HepG2 (cell line): Measurements from ENCODE around the gene PSD. TPM values are rescaled to one million over a fixed set of nuclear protein-coding genes. Genes with fewer than 3 reads are reported as not detected.

Experiments
- CBX2 ChIP-seq, 2 experiments: fragments of 200-600 bp in 1 of 2; sonication (generic); formaldehyde crosslinking in 1 of 2; IDR thresholded peaks; 2 replicates each; pipeline versions ENCODE4 v1.7.0 to v1.8.1; 2018 to 2022; ENCODE audit warnings: low read depth in 2 of 2, low read length in 1 of 2, mild to moderate bottlenecking in 1 of 2, missing genetic modification reagents in 1 of 2
- GABPA ChIP-seq, 2 experiments: IDR thresholded peaks; 2 replicates each; pipeline ENCODE4 v1.6.1; 2011 to 2016; ENCODE audit warnings: low read depth in 2 of 2, low read length in 1 of 2, missing biosample characterization in 1 of 2, missing genetic modification characterization in 1 of 2
- MTA1 ChIP-seq: sonication (generic); formaldehyde crosslinking; IDR thresholded peaks from 2 replicates; pipeline ENCODE4 v1.4.0; 2020; ENCODE audit warnings: missing genetic modification reagents, mild to moderate bottlenecking, borderline replicate concordance
- MTF1 ChIP-seq: sonication (generic); formaldehyde crosslinking; IDR thresholded peaks from 2 replicates; pipeline ENCODE4 v1.5.0; 2020; ENCODE audit warnings: missing genetic modification reagents
- SP140L ChIP-seq: sonication (generic); formaldehyde crosslinking; IDR thresholded peaks from 2 replicates; pipeline ENCODE4 v1.4.0; 2020; ENCODE audit warnings: missing genetic modification reagents, borderline replicate concordance
- SSRP1 ChIP-seq: IDR thresholded peaks from 2 replicates; pipeline ENCODE4 v1.6.1; 2016; ENCODE audit warnings: control low read depth
- UBTF ChIP-seq: sonication (generic); formaldehyde crosslinking; IDR thresholded peaks from 2 replicates; pipeline ENCODE4 v1.4.0; 2020; ENCODE audit warnings: mild to moderate bottlenecking, missing genetic modification reagents
- ZBTB20 ChIP-seq: sonication (generic); formaldehyde crosslinking; IDR thresholded peaks from 2 replicates; pipeline ENCODE4 v1.8.1; 2023; ENCODE audit warnings: missing genetic modification reagents, low read depth, mild to moderate bottlenecking, borderline replicate concordance
- ZEB1 ChIP-seq: IDR thresholded peaks from 2 replicates; pipeline ENCODE4 v1.6.1; 2012; ENCODE audit warnings: mild to moderate bottlenecking, low read depth, inconsistent platforms; ENCODE audit not compliant: insufficient replicate concordance
- ZNF180 ChIP-seq: sonication (generic); formaldehyde crosslinking; IDR thresholded peaks from 2 replicates; pipeline ENCODE4 v1.4.0; 2020; ENCODE audit warnings: low read depth, missing genetic modification reagents, borderline replicate concordance
- ZNF460 ChIP-seq: sonication (generic); formaldehyde crosslinking; IDR thresholded peaks from 2 replicates; pipeline ENCODE4 v1.5.1; 2020; ENCODE audit warnings: missing genetic modification reagents, mild to moderate bottlenecking, borderline replicate concordance
- ZNF605 ChIP-seq: sonication (generic); formaldehyde crosslinking; IDR thresholded peaks from 2 replicates; pipeline ENCODE4 v1.8.0; 2022; ENCODE audit warnings: mild to moderate bottlenecking, missing genetic modification reagents
- ZNF616 ChIP-seq: sonication (generic); formaldehyde crosslinking; IDR thresholded peaks from 2 replicates; pipeline ENCODE4 v1.5.0; 2020; ENCODE audit warnings: low read depth, mild to moderate bottlenecking, missing genetic modification reagents
- polyA plus RNA-seq, 8 experiments: library from polyadenylated mRNA; depleted of rRNA in 3 of 8; stranded (reverse) in 7 of 8; unstranded in 1 of 8; fragments of >200 nt; fragmentation: Illumina TruSeq in 4 of 8; extraction: Trizol in 4 of 8; gene quantifications; 2 replicates each; pipeline versions ENCODE4 v1.2.1 to v1.2.3, GENCODE V29; 2011 to 2016; ENCODE audit warnings: low read depth in 4 of 8, missing spikeins in 1 of 8, mixed read lengths in 1 of 8; ENCODE audit not compliant: insufficient read depth in 1 of 8
- total RNA-seq, 5 experiments: library from RNA; depleted of rRNA; stranded (reverse); fragments of >200 nt; fragmentation: Illumina TruSeq; extraction: Trizol; gene quantifications; 2 replicates each; pipeline ENCODE4 v1.2.3, GENCODE V29; 2016; ENCODE audit warnings: low read depth in 1 of 5
- TF ChIP-seq, protein P1 (sequence below), 2 experiments: sonication (generic) in 1 of 2; formaldehyde crosslinking in 1 of 2; IDR thresholded peaks; 2 replicates each; pipeline versions ENCODE4 v1.4.0 to v1.6.1; 2018 to 2020; ENCODE audit warnings: missing genetic modification reagents in 2 of 2, borderline replicate concordance in 1 of 2, low read depth in 1 of 2, mild to moderate bottlenecking in 1 of 2, missing biosample characterization in 1 of 2
- TF ChIP-seq, protein P2 (sequence below): IDR thresholded peaks from 2 replicates; pipeline ENCODE4 v1.6.1; 2016; ENCODE audit warnings: missing compliant biosample characterization, missing genetic modification reagents, borderline replicate concordance

PSD gene
- total and polyA plus RNA-seq, 2 of the 13 experiments (the other 11 are each of a cell fraction or from before 2014, with no cell fraction given): 0.35 to 0.58 TPM

- TF ChIP-seq GABPA (IDR thresholded peaks at IDR 0.05; ENCODE audit: low read depth, low read length) (no peak), GABPA (CRISPR knock-in tag; IDR thresholded peaks at IDR 0.05; ENCODE audit: low read depth) (no peak), ZNF180 (CRISPR knock-in tag) (0 out of 2 replicates have a peak, but pooled peaks have one; percentile 33), ZEB1 (no peak), ZNF460 (CRISPR knock-in tag) (no peak), MTF1 (no peak), ZBTB20 (CRISPR knock-in tag) (no peak), ZNF605 (CRISPR knock-in tag) (0 out of 2 replicates have a peak, but pooled peaks have one; percentile 51), CBX2 (IDR thresholded peaks at IDR 0.05; ENCODE audit: low read depth, low read length) (no peak), CBX2 (CRISPR knock-in tag; IDR thresholded peaks at IDR 0.05; ENCODE audit: low read depth) (no peak), UBTF (CRISPR knock-in tag) (no peak), ZNF616 (CRISPR knock-in tag) (no peak), MTA1 (CRISPR knock-in tag) (no peak), SP140L (CRISPR knock-in tag) (no peak), SSRP1 (no peak)
- TF ChIP-seq, protein P1, sequence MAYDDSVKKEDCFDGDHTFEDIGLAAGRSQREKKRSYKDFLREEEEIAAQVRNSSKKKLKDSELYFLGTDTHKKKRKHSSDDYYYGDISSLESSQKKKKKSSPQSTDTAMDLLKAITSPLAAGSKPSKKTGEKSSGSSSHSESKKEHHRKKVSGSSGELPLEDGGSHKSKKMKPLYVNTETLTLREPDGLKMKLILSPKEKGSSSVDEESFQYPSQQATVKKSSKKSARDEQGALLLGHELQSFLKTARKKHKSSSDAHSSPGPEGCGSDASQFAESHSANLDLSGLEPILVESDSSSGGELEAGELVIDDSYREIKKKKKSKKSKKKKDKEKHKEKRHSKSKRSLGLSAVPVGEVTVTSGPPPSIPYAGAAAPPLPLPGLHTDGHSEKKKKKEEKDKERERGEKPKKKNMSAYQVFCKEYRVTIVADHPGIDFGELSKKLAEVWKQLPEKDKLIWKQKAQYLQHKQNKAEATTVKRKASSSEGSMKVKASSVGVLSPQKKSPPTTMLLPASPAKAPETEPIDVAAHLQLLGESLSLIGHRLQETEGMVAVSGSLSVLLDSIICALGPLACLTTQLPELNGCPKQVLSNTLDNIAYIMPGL (CRISPR knock-in tag; IDR thresholded peaks at IDR 0.05; ENCODE audit: borderline replicate concordance in 1 of 2, low read depth in 1 of 2): peak in 1 of 2 experiments; percentile 5; a peak in 1 of 4 replicates
- TF ChIP-seq, protein P2, sequence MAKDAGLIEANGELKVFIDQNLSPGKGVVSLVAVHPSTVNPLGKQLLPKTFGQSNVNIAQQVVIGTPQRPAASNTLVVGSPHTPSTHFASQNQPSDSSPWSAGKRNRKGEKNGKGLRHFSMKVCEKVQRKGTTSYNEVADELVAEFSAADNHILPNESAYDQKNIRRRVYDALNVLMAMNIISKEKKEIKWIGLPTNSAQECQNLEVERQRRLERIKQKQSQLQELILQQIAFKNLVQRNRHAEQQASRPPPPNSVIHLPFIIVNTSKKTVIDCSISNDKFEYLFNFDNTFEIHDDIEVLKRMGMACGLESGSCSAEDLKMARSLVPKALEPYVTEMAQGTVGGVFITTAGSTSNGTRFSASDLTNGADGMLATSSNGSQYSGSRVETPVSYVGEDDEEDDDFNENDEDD (CRISPR knock-in tag): no peak
- TF ChIP-seq, all 625 proteins: peak for 5
Measured at GRCh38 chr10:102451105-102451969, 32.8 kb upstream of the PSD start, which contains the start of gene C10orf95 (continued).
